ES-I3 (cell line): Measurements from ENCODE around the gene GOLGA6L7.
A peak's percentile ranks its signal among the peaks of the same experiment; 100 is the strongest.

Source experiments
- H3K36me3 ChIP-seq: 2 replicates; pipeline ENCODE4 v1.6.1; 2013; ENCODE audit warnings: mild to moderate bottlenecking, low read length, control low read depth, moderate library complexity; ENCODE audit not compliant: insufficient read depth
- H3K4me1 ChIP-seq: 2 replicates; pipeline ENCODE4 v1.6.1; 2013; ENCODE audit warnings: mild to moderate bottlenecking, control low read depth, low read length; ENCODE audit not compliant: insufficient read depth
- H3K9ac ChIP-seq: 2 replicates; pipeline ENCODE4 v1.6.1; 2013; ENCODE audit warnings: low read depth, mild to moderate bottlenecking, low read length, moderate library complexity
- H3K9me3 ChIP-seq: 2 replicates; pipeline ENCODE4 v1.6.1; 2013; ENCODE audit warnings: mild to moderate bottlenecking, low read length, moderate library complexity; ENCODE audit not compliant: control insufficient read depth, insufficient read depth

The GOLGA6L7 gene

GRCh38 chr15:28888302-28888894, 40.0 kb upstream of the GOLGA6L7 start:
- Histone ChIP-seq H3K9ac (no peak overlapping the region), H3K36me3 (no peaks in the 10 kb centered on the region), H3K9me3 (no peaks in the 10 kb centered on the region), H3K4me1 (no peaks in the 10 kb centered on the region)

- no peaks in the 10 kb centered on the region for H3K36me3 ChIP-seq
- H3K9me3 ChIP-seq = no peaks in the 10 kb centered on the region
- peak overlapping the region; percentile 65; the same call in 1 of the 2 replicates for H3K9ac ChIP-seq
- no peaks in the 10 kb centered on the region for H3K4me1 ChIP-seq
Observed at GRCh38 chr15:28887339-28888174, 39.1 kb upstream of the GOLGA6L7 start.

- Histone ChIP-seq H3K9me3 (no peaks in the 10 kb centered on the region), H3K9ac (peak overlapping the region; percentile 72), H3K4me1 (no peaks in the 10 kb centered on the region), H3K36me3 (no peaks in the 10 kb centered on the region)
Observed at GRCh38 chr15:28886431-28887338, 38.2 kb upstream of the GOLGA6L7 start.

GRCh38 chr15:28885630-28886430, 37.4 kb upstream of the GOLGA6L7 start, which contains the start of gene APBA2:
TSS of gene APBA2 (plus strand) at chr15:28885974. CDS start at chr15:29053885, 167,911 bp downstream.
- Histone ChIP-seq H3K9me3 (no peaks in the 10 kb centered on the region), H3K4me1 (no peaks in the 10 kb centered on the region), H3K36me3 (no peaks in the 10 kb centered on the region), H3K9ac (peak within 1 kb of the TSS; percentile 72)

- Histone ChIP-seq H3K9me3 (no peaks in the 10 kb centered on the region), H3K4me1 (no peaks in the 10 kb centered on the region), H3K36me3 (no peaks in the 10 kb centered on the region), H3K9ac (peak overlapping the region; percentile 72)
Observed at GRCh38 chr15:28885128-28885629, 36.7 kb upstream of the GOLGA6L7 start.

- Histone ChIP-seq H3K9ac (no peak overlapping the region), H3K36me3 (no peaks in the 10 kb centered on the region), H3K4me1 (no peaks in the 10 kb centered on the region), H3K9me3 (no peaks in the 10 kb centered on the region)
Observed at GRCh38 chr15:28884151-28884940, 35.9 kb upstream of the GOLGA6L7 start.

- H3K9me3 ChIP-seq = no peaks in the 10 kb centered on the region
- H3K4me1 ChIP-seq = peaks cover 4% of the 10 kb centered on the region
- no peaks in the 10 kb centered on the region for H3K36me3 ChIP-seq
- H3K9ac ChIP-seq = no peak overlapping the region
Observed at GRCh38 chr15:28881600-28881999, 33.2 kb upstream of the GOLGA6L7 start.

- Histone ChIP-seq H3K4me1 (peaks cover 7% of the 10 kb centered on the region), H3K9me3 (no peaks in the 10 kb centered on the region), H3K9ac (no peak overlapping the region), H3K36me3 (no peaks in the 10 kb centered on the region)
Observed at GRCh38 chr15:28881170-28881569, 32.7 kb upstream of the GOLGA6L7 start.

GRCh38 chr15:28880680-28881079, 32.2 kb upstream of the GOLGA6L7 start:
- Histone ChIP-seq H3K36me3 (no peaks in the 10 kb centered on the region), H3K9ac (no peak overlapping the region), H3K9me3 (no peaks in the 10 kb centered on the region), H3K4me1 (peaks cover 11% of the 10 kb centered on the region)

- Histone ChIP-seq H3K9ac (no peak overlapping the region), H3K4me1 (peaks cover 13% of the 10 kb centered on the region), H3K36me3 (no peaks in the 10 kb centered on the region)
Observed at GRCh38 chr15:28879551-28879950, 31.1 kb upstream of the GOLGA6L7 start.

GRCh38 chr15:28878209-28878608, 29.8 kb upstream of the GOLGA6L7 start:
- Histone ChIP-seq H3K9me3 (no peaks in the 10 kb centered on the region), H3K4me1 (peaks cover 13% of the 10 kb centered on the region), H3K9ac (no peak overlapping the region), H3K36me3 (no peaks in the 10 kb centered on the region)

More at GRCh38 chr15:28879551-28879950, 31.1 kb upstream of the GOLGA6L7 start:
- H3K9me3 ChIP-seq = no peaks in the 10 kb centered on the region

- peaks cover 13% of the 10 kb centered on the region for H3K4me1 ChIP-seq
- no peak overlapping the region for H3K9ac ChIP-seq
- H3K9me3 ChIP-seq = no peaks in the 10 kb centered on the region
- no peaks in the 10 kb centered on the region for H3K36me3 ChIP-seq
Observed at GRCh38 chr15:28876845-28877185, 28.4 kb upstream of the GOLGA6L7 start.
